CD4-positive, alpha-beta T cell treated with Interleukin-15 for 1 hour (primary cell): Measurements from ENCODE around the gene FGF5.
"Not testable (repeated sequence)": the region's sequence is repeated elsewhere in the genome, so short reads cannot be mapped to it uniquely, and the experiment has no call there.

ENCODE experiments used
- DNase-seq: peaks from one replicate; pipeline ENCODE4 v3.0.0-alpha.2; 2020

FGF5 gene

DNA sequence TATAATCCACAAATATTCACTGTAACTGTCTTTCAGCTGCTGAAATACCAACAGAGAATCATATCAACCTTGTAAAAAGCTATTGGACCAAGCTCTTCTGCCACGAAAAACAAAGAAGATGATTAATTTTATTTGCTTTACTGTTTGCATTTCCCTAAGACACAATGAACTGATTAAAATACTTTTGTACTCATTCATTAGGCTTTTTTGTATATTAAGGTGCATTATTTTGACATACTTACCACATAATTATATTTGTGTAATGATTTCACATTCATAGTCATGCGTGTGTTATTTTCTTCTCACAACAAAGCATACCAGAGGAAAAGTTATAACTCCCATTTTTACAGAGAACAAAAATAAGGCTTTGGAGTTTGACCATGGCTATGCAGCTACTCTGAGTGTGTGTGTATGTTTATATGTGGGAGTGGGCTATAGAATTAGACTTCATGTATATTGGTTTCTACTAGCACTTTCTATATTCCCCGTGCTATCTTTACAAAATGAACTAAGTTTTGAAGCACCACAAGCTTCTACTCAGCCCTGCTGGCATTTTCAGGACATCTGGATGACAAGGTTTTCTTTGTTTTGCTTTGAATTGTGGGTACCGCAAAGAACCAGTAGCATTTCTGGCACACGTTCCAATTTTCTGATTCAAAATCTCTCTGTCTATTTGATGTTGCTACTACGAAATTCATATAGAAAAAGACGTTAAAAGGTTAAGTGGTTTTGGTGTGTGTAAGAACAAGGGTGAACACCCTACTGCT, 11.0 kb upstream of the FGF5 start:
- DNase-seq: no peak

- no peak for DNase-seq
Measured at GRCh38 chr4:80257851-80258250, 8.6 kb upstream of the FGF5 start.

- DNase-seq: no peak
Measured at GRCh38 chr4:80259012-80259411, 7.5 kb upstream of the FGF5 start.

DNA sequence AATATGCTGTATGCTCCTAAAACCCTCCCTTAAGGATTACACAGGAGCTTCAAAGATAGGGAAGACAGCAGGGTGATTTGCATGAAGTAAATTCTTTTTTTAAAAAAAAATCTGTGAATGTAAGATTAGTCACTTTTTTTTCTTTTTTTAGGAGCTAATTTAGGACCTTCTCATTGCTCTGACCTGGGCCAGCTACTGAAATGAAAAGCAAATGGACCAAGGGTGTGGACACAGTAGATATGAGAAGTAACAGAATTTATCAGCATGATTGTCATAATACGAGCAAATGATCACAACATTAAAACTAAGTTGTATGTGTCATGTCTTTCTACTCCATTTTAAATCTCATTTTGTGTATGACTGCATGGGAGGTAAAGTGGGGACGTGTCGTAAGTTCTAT, 6.6 kb upstream of the FGF5 start:
- DNase-seq: no peak

- DNase-seq: no peak
Measured at GRCh38 chr4:80261989-80262600, 4.4 kb upstream of the FGF5 start.

DNA sequence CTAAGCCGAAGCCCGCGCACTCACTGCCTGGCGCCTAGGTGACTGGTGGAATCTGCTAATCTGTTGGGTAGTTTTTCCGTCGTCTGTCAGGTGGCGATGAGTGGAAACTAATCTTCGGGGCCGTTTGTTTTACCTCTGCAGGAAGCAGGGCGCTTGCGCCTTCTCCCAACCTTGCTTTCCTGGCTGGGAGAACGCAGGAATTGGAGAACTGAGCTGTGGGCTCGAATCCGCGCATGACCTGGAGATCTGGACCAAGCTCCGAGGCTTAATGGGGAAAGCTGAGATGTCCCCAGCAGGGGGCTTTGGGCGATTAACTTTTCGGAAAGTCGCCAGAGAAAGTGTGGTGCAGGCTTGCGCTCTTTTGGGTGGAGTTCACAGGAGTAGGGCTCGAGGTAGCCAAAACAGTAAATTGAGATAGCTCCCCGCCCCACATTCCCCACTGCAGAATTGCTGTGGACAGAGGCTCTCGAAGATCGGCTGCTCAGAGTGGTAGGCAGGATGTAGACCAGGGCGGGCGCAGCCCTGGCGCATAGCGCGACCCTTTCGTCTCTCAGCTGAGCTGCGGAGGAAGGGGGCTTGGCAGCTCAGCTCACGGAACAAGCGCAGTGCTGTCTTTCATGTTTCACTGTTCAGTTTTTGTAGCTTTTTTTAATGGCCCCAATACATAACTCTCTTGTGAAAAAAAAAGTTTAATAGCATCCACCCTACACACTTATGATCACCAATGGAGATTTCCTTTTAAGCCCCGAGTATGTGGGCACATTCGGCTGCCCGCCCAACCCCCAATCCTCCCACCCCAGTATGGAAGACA, 2.7 kb upstream of the FGF5 start:
- DNase-seq: no peak

GRCh38 chr4:80264352-80264647, 2.2 kb upstream of the FGF5 start:
- no peak for DNase-seq

- DNase-seq: no peak
Measured at GRCh38 chr4:80264825-80265224, 1.6 kb upstream of the FGF5 start.

DNA sequence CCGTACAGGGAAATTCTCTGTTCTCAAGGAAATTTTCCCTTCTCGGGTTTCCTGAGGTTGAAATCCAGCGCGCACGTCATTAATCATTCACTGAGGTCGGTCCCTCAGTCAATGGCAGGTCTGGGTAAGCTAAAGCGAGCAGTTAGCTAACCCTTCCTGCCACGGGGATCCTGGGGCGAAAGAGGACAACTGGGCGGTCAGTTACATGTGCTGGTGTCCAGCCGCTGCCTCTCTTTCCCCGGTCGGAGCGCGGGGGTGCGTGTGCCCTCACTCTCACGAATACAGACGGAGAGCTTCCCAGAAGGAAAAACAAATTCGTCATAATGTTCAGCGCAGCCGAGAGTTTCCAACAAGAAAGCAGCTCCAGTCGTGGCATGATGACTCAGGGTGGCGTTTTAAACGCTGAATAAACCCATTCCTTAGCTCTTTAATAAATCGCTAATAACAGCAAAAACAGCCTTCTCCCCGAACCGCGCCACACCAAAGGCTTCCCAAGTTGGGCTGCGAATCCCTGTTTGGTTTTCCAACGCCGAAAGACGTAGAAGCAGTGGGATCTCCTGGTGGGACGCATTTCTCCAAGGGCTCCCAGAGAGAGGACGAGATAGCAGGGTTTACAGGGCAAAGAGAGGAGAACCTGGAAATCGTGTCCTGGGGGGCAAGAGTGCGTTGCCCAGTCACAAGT, 752 bp upstream of the FGF5 start:
- no peak for DNase-seq

DNA sequence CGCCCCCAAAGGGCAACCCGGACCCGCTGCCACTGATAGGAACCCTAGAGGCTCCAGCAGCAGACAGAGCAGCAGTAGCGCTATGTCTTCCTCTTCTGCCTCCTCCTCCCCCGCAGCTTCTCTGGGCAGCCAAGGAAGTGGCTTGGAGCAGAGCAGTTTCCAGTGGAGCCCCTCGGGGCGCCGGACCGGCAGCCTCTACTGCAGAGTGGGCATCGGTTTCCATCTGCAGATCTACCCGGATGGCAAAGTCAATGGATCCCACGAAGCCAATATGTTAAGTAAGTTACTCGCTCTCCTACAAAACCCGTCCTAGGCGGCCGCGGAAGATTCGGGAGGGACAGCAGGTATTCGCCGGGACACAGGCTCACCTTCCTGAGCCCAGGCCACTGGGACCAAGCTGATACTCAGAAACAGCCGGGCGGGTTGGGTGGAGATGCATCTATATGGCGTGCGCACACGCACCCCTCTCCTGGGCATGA, 477 bp downstream of the FGF5 start:
- no peak for DNase-seq

DNA sequence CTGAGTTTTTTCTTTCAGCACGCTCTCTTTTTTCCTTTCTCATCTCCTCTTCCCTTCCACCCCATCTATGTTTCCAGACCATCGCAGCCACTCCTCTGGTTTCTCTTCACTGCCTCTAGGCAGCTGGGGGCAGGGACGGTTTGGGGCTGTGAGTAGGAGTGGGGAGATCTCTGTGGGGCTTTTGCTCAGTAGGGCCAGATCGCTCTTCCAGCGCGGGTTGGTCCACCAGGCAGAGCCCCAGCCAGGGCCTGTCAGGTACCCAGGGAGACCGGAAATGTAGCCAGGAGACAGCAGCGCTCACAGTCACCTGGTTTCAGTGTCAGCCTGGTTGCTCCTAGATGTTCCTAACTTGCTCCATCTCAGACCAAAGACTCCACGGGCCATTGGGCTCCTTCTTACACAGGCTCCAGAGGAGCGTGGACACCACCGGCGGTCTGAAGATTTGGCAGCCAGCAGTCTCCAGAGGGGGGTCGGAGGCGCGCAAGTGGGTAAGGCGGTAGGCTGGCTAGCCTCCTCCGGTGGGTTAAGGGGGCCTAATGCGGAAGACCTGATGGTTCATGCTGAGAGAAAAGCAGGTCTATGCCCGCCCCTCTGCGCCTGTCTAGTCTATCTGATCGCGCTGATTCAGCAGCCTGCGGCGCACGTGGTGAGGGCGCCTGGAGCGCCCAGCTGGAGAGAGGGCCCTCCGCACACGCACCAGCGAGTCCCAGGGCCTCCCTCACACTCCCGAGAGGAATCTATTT, 1.8 kb downstream of the FGF5 start:
- DNase-seq: no peak

DNA sequence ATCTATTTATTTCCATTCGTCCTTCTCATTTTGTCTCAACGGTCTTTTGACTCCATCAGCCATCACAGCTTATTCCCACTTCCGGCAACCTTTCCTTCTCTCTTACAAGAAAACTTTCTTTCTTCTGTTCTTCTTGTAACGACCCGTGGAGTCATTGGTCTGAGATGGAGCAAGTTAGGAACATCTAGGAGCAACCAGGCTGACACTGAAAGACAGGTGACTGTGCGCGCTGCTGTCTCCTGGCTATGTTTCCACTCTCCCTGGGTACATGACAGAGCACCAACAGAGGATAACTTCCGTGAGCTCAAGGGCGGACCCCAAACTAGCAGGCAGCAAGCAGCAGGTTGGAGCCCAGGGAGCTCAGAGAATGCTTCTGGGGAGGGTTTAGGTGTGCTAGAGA, 2.5 kb downstream of the FGF5 start:
- no peak for DNase-seq

- DNase-seq: no peak
Measured at GRCh38 chr4:80270321-80270720, 3.9 kb downstream of the FGF5 start.

DNA sequence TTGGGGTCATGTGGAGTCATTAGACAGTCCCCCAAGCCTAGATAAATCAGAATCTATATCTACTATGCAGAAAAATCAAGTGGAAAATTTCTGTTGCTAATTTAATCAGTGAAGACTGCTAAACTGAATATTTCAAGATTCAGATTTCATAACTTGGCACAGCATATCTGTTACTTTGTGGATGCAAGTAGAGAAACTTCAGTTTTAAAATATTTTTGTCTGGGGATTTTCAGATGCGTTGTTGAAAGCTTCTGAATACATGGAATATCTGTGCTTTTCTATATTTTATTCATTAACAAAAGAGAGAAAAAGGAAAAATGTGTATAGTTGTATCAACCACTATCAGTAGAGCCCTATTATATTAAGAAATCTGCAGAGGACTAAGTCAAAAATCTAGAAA, 4.4 kb downstream of the FGF5 start:
- DNase-seq: no peak

DNA sequence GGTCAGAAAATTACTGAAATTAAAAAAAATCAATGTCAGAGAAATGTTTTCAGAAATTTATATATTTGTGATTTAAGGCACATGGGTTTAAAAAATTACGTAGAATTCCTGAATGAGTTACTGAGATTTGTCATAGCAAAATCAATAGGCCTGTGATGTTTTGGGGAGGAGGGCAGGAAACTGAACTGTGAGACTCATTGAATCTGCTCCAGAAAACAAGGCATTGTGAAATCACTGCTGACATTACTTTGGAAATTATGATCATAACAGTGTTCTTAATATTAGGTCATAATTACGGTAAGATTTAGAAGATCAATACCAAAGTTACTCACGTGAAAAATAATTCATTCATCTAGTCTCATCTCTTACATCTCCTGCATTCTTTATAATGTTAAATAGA, 5.3 kb downstream of the FGF5 start:
- DNase-seq: no peak

GRCh38 chr4:80276931-80277330, 10.5 kb downstream of the FGF5 start:
- no peak for DNase-seq

- DNase-seq: no peak
Measured at GRCh38 chr4:80279751-80280150, 13.3 kb downstream of the FGF5 start.

DNA sequence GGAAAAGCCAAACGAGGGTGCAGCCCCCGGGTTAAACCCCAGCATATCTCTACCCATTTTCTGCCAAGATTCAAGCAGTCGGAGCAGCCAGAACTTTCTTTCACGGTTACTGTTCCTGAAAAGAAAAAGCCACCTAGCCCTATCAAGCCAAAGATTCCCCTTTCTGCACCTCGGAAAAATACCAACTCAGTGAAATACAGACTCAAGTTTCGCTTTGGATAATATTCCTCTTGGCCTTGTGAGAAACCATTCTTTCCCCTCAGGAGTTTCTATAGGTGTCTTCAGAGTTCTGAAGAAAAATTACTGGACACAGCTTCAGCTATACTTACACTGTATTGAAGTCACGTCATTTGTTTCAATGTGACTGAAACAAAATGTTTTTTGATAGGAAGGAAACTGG, 20.0 kb downstream of the FGF5 start:
- DNase-seq: no peak

GRCh38 chr4:80290665-80291064, 24.2 kb downstream of the FGF5 start:
- not testable (repeated sequence) for DNase-seq

GRCh38 chr4:80294206-80294605, 27.7 kb downstream of the FGF5 start:
- DNase-seq: no peak

DNA sequence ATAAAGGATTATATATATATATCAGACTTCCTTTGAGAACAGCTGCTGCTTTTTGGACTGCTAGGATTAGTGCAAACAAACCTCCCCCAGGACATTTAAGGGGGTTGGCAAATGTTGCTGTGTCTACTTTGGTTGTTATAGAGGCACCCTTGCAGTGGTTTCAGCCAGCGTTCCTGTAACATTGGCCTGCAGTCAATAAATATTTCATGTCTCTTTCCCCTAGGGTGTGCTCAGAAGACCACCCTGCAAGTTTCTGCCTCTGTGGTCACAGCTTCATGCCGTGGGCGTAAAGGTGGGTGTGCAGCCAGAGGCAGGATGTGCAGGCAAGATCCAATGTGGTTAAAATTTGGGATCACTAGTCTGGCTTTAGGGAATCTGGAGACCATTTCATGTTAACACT, 28.9 kb downstream of the FGF5 start:
- DNase-seq: no peak

- DNase-seq: no peak
Measured at GRCh38 chr4:80295826-80296225, 29.4 kb downstream of the FGF5 start.

GRCh38 chr4:80301884-80302283, 35.4 kb downstream of the FGF5 start:
- DNase-seq: no peak
